Erythroblast (primary cell): ENCODE data around the gene CYBC1.

Experiments used
- DNase-seq, 2 experiments: peaks; one replicate each; lab custom pipeline; 2025; lab: John Stamatoyannopoulos, UW
- GATA1 ChIP-seq: IDR thresholded peaks from 2 replicates; pipeline ENCODE4 v1.6.1; 2011; ENCODE audit warnings: low read depth, mild to moderate bottlenecking, control low read depth, low read length, moderate library complexity
- POLR2A ChIP-seq: IDR thresholded peaks from 2 replicates; pipeline ENCODE4 v1.6.1; 2011; ENCODE audit warnings: mild to moderate bottlenecking, low read length

The CYBC1 gene

DNA sequence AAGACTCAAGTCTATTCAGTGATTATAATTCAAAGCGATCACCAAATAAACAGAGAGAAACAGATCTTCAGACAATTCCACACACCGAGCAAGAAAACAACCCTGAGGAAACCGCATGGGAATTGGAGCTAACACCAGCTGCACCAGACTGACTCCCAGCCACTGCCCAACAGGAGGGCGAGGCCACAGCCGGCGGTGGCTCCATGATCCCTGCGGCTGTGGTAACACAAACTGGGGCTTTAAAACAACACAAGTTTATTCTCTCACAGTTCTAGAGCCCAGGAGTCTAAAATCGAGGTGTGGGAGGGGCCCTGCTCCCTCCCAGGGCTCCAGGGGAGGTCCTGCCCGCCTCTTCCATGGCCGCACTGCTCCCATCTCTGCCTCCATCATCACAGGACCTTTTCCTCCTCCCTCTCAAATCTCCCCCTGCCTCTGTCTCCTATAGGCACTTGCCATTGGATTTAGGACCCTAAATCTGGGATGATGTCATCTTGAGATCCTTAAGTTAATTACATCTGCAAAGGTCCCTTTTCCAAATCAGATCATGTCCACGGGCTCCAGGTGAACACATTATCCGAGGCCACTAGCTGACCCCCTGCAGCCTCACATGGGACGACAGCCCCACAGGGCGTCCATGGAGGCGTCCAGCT is 42.1 kb downstream of the CYBC1 start:
- TF ChIP-seq POLR2A (no peak), GATA1 (no peak)

GRCh38 chr17:82407255-82407654 is 43.3 kb downstream of the CYBC1 start:
- TF ChIP-seq POLR2A (no peak), GATA1 (no peak)
- DNase-seq = no peak

More for the DNA sequence above, 42.1 kb downstream of the CYBC1 start:
- DNase-seq = no peak

DNA sequence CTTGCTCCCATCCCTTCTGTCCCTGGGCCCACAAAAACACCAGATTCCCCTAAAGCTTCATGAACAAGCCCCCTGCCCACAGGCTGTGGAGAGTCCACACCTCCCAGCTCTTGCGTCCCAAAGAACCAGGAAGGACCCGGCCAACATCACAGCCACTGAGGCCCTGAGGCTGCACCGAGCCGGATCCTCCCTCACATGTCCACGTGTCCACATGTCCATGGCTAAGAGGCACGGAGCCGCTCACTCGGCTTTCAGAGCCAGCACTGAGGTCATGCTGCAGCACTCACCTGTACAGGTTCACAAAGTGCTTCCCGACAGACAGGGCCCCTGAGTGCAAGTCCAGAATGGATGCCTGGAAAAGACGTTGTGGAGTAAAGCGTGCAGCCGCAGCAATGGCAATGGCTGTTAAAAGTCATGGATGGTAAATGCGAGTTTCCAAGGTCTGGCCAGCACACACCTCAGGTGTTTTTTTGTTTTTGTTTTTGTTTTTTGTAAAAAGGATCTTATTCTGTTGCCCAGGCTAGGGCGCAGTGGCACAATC is 44.4 kb downstream of the CYBC1 start:
- TF ChIP-seq POLR2A (no peak), GATA1 (no peak)
- no peak for DNase-seq

- TF ChIP-seq POLR2A = no peak
- TF ChIP-seq GATA1 = no peak
- DNase-seq = no peak
These were observed 45.5 kb downstream of the CYBC1 start for GRCh38 chr17:82405051-82405450.

DNA sequence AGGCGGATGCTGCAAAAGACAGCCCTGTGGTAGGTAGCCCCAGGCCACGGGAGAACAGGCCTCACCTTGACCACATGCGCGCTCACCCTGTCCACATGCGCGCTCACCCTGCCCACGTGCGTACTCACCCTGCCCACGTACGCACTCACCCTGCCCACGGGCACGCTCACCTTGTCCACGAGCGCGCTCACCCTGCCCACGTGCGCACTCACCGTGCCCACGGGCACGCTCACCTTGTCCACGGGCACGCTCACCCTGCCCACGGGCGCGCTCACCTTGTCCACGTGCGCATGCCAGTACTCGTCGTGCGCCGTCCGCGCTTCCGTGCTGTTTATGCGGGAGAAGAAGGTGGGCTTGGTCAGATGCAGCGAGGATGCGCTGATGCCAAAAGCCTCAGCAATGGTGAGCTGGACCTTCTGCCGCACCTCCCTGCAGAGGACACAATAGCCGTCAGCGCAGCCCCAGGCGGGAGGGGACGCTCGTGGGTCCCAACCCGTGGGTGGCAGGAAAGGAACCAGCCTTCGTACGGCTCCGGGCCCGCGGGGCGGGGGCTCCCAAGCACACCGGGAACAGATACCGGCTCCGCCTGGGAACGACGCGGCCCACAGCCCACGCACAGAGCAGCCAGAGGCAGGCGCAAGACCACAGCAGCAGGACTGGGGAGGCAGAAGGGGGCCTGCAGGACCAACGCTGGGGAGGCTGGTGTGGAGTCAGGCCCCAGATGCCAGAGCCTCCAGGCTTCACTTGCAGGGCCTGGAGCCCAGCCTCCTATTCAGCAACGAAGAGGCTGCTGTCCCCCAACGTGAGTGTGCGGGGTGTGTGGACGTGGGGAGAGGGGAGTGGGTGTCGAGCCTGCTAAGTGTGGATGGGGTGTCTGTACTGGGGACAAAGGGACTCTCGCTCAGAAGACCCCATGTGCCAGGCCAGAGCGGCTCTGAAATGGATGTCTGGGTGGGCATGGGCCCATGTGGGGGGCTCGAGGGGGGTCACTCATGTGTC is 46.6 kb downstream of the CYBC1 start:
- TF ChIP-seq GATA1 (no peak), POLR2A (no peak)
- DNase-seq = no peak

GRCh38 chr17:82402865-82403264 is 47.7 kb downstream of the CYBC1 start:
- no peak for DNase-seq
- TF ChIP-seq POLR2A (no peak), GATA1 (no peak)

GRCh38 chr17:82400830-82401229 is 49.7 kb downstream of the CYBC1 start:
- no peak for DNase-seq
- no peak for TF ChIP-seq GATA1
- no peak for TF ChIP-seq POLR2A

DNA sequence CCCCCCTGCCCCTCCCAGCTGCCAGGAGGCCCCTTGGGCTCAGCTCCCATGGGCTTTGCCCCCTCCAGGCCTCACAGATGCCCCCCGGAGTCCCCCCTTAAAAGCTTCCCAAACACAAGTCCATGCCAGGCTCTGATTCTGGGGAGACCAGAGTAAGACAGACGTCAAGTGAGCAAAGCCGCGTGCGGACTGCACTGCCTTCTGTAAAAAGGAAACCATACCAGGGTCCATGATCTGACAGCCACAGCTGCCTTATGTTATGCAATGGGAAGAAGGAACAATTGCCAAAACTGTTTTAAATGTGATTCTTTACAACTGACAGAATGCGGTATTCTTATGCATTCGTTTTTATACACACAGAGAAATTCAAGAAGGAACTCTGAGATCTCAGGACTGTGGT is 50.3 kb downstream of the CYBC1 start:
- TF ChIP-seq GATA1 (no peak), POLR2A (no peak)
- DNase-seq = no peak

DNA sequence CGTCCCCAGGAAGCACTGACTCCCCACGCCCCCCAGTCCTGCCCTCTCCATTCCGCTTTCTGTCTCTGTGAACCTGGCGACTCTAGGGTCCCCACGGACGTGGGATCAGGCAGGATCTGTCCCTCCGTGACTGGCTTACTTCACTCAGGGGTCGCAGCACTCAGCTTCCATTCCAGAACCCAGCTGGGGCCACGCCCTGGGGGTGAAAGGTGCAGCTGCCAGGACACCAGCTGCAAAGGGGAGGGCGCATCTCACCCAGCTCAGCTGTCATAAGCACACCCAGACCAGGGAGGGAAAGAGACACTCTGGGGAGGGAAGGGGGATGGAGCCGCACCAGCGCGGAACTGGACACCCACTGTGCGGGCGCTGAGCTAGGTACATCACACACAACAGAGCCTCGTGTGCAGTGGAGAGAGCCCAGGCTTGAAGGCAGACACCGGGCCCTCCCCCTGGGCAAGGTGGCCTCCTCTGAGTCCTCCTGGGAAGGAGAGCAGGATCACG is 50.9 kb downstream of the CYBC1 start:
- DNase-seq = no peak
- TF ChIP-seq POLR2A (no peak), GATA1 (no peak)

- TF ChIP-seq GATA1 = no peak
- TF ChIP-seq POLR2A = no peak
These were observed 51.5 kb downstream of the CYBC1 start for GRCh38 chr17:82399041-82399441.

DNA sequence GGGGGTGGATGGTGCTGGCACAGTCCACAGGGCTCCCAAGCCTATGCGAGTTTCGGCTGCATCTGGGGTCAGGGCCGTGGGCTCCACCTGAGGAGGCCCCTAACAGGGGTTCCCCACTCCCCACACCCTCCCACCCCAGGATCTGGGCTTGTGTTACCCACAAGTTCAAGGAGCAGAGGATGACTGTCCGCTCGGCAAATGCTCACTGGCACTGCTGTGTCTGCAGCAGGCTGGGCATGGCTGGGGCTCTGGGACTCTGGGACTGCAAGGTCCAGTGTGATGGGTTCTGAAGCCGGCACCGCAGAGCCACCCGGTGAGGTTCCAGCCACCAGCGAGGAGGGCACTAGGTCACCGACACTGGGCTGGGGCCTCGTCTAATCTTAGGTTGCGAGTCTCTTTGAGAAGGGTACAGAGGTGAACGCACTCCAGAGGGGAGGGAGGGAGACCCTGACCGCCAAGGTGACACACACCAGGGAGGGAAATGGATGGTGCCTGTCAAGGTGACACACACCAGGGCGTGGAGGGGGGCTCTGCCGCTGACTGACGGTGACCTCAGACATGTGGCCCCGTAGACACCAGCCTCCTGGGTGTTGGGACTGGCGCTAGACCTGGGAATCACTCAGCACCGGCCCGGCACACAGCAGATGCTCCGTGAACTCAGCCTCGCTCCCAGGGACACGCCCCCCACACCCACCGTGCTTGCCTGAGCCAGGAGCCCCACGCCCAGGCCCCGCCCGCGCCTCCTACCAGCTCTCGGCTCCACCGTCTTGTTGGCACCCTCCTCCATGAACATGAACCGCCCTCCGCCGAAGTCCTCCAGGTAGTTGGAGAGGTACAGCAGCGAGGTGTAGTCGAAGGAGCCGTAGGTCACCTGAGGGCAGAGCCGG is 52.9 kb downstream of the CYBC1 start:
- TF ChIP-seq GATA1 = no peak
- TF ChIP-seq POLR2A = no peak
- DNase-seq = no peak

More at GRCh38 chr17:82399041-82399441, 51.5 kb downstream of the CYBC1 start:
- no peak for DNase-seq

DNA sequence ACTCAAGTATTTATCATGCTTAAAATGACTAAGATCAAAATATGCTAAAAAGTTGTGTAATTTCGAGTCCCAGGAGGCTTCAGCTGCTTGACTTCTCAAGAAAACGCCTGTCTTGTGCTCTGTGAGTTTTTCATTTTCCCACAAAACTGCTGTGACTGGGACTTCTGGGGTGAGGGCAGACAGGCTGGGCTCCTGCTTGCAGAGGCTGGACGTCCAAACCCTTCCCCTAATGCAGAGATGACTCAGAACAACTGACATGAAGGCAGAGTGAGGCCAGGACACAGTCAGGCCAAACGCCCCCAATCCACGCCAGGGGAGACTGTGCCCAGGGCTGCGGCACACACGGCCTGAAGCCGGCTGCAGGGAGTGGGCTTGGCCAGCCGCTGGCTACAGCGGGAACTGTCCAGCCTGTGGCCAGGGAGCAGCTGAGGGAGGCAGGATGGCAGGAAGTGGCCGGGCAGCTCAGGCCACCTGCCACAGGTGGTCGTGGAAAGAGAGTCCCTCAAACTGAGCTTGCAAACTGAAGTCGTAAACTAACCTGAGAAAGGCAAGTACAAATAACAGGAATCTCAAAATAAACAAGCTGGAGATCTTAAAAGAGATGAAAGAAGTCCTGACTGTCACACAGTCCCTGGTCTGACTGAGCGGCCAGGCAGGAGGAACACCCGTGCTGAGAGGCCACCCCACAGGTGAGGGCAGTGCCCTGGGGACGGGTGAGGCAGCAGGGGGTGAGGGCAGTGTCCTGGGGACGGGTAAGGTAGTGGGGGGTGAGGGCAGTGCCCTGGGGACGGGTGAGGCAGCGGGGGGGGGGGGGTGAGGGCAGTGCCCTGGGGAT is 53.7 kb downstream of the CYBC1 start:
- no peak for DNase-seq
- TF ChIP-seq GATA1 (no peak), POLR2A (no peak)
